H1 (cell line): ENCODE results near the gene OPHN1.

Experiments
- CBX8 ChIP-seq: fragments of 300-800, 300-1000 bp; sonication (generic); IDR thresholded peaks from 2 replicates; pipeline ENCODE4 v1.7.1; 2016; ENCODE audit warnings: low read depth, low read length, borderline replicate concordance
- JUND ChIP-seq: IDR thresholded peaks from 2 replicates; pipeline ENCODE4 v1.6.1; 2011; ENCODE audit warnings: mild to moderate bottlenecking, improper control_type of control experiment, low read length
- MAFK ChIP-seq: IDR thresholded peaks from 2 replicates; pipeline ENCODE4 v1.6.1; 2012; ENCODE audit warnings: low read depth, mild to moderate bottlenecking, improper control_type of control experiment, low read length
- RFX5 ChIP-seq: IDR thresholded peaks from 2 replicates; pipeline ENCODE4 v1.6.1; 2011; ENCODE audit warnings: low read depth, low read length, improper control_type of control experiment, borderline replicate concordance
- TAF1 ChIP-seq: IDR thresholded peaks from 2 replicates; pipeline ENCODE4 v1.6.1; 2011; ENCODE audit warnings: mild to moderate bottlenecking, low read depth, low read length
- TF ChIP-seq, protein P1 (sequence below), 3 experiments: IDR thresholded peaks; 1 replicate in 2 of 3; 2 replicates in 1 of 3; pipeline versions ENCODE4 v1.5.1 to v1.6.1; 2011; ENCODE audit warnings: low read length in 3 of 3, mild to moderate bottlenecking in 3 of 3, inconsistent platforms in 2 of 3, low read depth in 1 of 3, moderate library complexity in 1 of 3; ENCODE audit not compliant: insufficient read depth in 1 of 3; ENCODE audit errors: control extremely low read depth in 1 of 3

GRCh38 chrX:68433981-68434299, 645 bp upstream of the OPHN1 start:
- TF ChIP-seq, protein P1, sequence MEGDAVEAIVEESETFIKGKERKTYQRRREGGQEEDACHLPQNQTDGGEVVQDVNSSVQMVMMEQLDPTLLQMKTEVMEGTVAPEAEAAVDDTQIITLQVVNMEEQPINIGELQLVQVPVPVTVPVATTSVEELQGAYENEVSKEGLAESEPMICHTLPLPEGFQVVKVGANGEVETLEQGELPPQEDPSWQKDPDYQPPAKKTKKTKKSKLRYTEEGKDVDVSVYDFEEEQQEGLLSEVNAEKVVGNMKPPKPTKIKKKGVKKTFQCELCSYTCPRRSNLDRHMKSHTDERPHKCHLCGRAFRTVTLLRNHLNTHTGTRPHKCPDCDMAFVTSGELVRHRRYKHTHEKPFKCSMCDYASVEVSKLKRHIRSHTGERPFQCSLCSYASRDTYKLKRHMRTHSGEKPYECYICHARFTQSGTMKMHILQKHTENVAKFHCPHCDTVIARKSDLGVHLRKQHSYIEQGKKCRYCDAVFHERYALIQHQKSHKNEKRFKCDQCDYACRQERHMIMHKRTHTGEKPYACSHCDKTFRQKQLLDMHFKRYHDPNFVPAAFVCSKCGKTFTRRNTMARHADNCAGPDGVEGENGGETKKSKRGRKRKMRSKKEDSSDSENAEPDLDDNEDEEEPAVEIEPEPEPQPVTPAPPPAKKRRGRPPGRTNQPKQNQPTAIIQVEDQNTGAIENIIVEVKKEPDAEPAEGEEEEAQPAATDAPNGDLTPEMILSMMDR (IDR thresholded peaks at IDR 0.05; ENCODE audit: control extremely low read depth in 1 of 3, insufficient read depth in 1 of 3, low read depth in 1 of 3, low read length in 3 of 3): no peak
- TF ChIP-seq RFX5 (no peak), CBX8 (no peak), JUND (no peak), MAFK (no peak), TAF1 (no peak)
